AG04449 (cell line): ENCODE measurements around the gene RNU1-2.
"Not testable (repeated sequence)": the region's sequence is repeated elsewhere in the genome, so short reads cannot be mapped to it uniquely, and the experiment has no call there.

Source experiments
- CTCF ChIA-PET: fragments of 350-600 bp; formaldehyde crosslinking; extraction: SDS; loops from one replicate; lab custom pipeline; 2021; ENCODE audit warnings: antibody characterized with exemption; lab: Yijun Ruan, JAX
- POLR2A ChIA-PET: fragments of 400-600, 350-600 bp; formaldehyde crosslinking; extraction: SDS; loops from one replicate; lab custom pipeline; 2020; ENCODE audit warnings: antibody characterized with exemption, inconsistent platforms; lab: Yijun Ruan, JAX
- DNase-seq: peaks from one replicate; pipeline ENCODE4 v3.0.0-alpha.2; 2010; ENCODE audit warnings: low read depth, low spot score
- H3K4me3 ChIP-seq: 2 replicates; pipeline ENCODE4 v1.5.1; 2011; ENCODE audit warnings: low read depth, mild to moderate bottlenecking, control low read depth, low read length

Gene RNU1-2

GRCh38 chr1:16895598-16896315, at the start of gene RNU1-2:
Gene RNU1-2, plus strand, starts transcription at chr1:16895980.
- CTCF ChIA-PET: not testable (repeated sequence)
- H3K4me3 ChIP-seq: peak within 1 kb of the TSS; percentile 45
- DNase-seq: peak; percentile 100
- POLR2A ChIA-PET: interaction anchor here (0.7 to 1.7 kb wide), 6 partner anchors 9 to 382 kb away, joined by 3 to 33 read pairs (median 11); partner anchors contain the start of gene RNU1-1

GRCh38 chr1:16856201-16856600, 39.6 kb upstream of the RNU1-2 start:
- POLR2A ChIA-PET, CTCF ChIA-PET: not testable (repeated sequence)

GRCh38 chr1:16859167-16860041, 36.4 kb upstream of the RNU1-2 start:
- POLR2A ChIA-PET, H3K4me3 ChIP-seq, CTCF ChIA-PET, DNase-seq: not testable (repeated sequence)

More at GRCh38 chr1:16856201-16856600, 39.6 kb upstream of the RNU1-2 start:
- H3K4me3 ChIP-seq, DNase-seq: not testable (repeated sequence)

GRCh38 chr1:16860048-16860447, 35.7 kb upstream of the RNU1-2 start:
- H3K4me3 ChIP-seq, DNase-seq, POLR2A ChIA-PET, CTCF ChIA-PET: not testable (repeated sequence)

- H3K4me3 ChIP-seq, CTCF ChIA-PET, POLR2A ChIA-PET, DNase-seq: not testable (repeated sequence)
Observed at GRCh38 chr1:16861832-16862245, 33.9 kb upstream of the RNU1-2 start.

GRCh38 chr1:16862415-16862814, 33.4 kb upstream of the RNU1-2 start:
- CTCF ChIA-PET, DNase-seq, H3K4me3 ChIP-seq, POLR2A ChIA-PET: not testable (repeated sequence)

GRCh38 chr1:16863024-16863423, 32.8 kb upstream of the RNU1-2 start:
- H3K4me3 ChIP-seq, CTCF ChIA-PET, DNase-seq, POLR2A ChIA-PET: not testable (repeated sequence)

- DNase-seq, CTCF ChIA-PET, POLR2A ChIA-PET: not testable (repeated sequence)
Observed at GRCh38 chr1:16866926-16867707, 28.7 kb upstream of the RNU1-2 start.

GRCh38 chr1:16868787-16869186, 27.0 kb upstream of the RNU1-2 start:
- CTCF ChIA-PET, H3K4me3 ChIP-seq, POLR2A ChIA-PET, DNase-seq: not testable (repeated sequence)

More at GRCh38 chr1:16866926-16867707, 28.7 kb upstream of the RNU1-2 start:
- H3K4me3 ChIP-seq: not testable (repeated sequence)

- DNase-seq, POLR2A ChIA-PET, CTCF ChIA-PET, H3K4me3 ChIP-seq: not testable (repeated sequence)
Observed at GRCh38 chr1:16869996-16870395, 25.8 kb upstream of the RNU1-2 start.

- H3K4me3 ChIP-seq, POLR2A ChIA-PET, DNase-seq, CTCF ChIA-PET: not testable (repeated sequence)
Observed at GRCh38 chr1:16871171-16871570, 24.6 kb upstream of the RNU1-2 start.

GRCh38 chr1:16872152-16873075, 23.4 kb upstream of the RNU1-2 start:
- peak overlapping the region; percentile 36 for H3K4me3 ChIP-seq
- CTCF ChIA-PET, POLR2A ChIA-PET: not testable (repeated sequence)
- peak; percentile 37 for DNase-seq

- CTCF ChIA-PET, H3K4me3 ChIP-seq, DNase-seq, POLR2A ChIA-PET: not testable (repeated sequence)
Observed at GRCh38 chr1:16873076-16873879, 22.5 kb upstream of the RNU1-2 start.

GRCh38 chr1:16874968-16875765, 20.6 kb upstream of the RNU1-2 start:
- POLR2A ChIA-PET, DNase-seq, CTCF ChIA-PET, H3K4me3 ChIP-seq: not testable (repeated sequence)
